IPS DF 4.7 (cell line): ENCODE data around the gene VPS26C.
"Not testable (repeated sequence)": the region's sequence is repeated elsewhere in the genome, so short reads cannot be mapped to it uniquely, and the experiment has no call there.

ENCODE experiments used
- DNase-seq: peaks from one replicate; pipeline ENCODE4 v3.0.0-alpha.2; 2013; ENCODE audit warnings: low spot score; ENCODE audit errors: extremely low read depth

Gene VPS26C

GRCh38 chr21:37267269-37268185 lies at the start of gene VPS26C:
Gene VPS26C, minus strand, starts transcription at chr21:37267334. Its CDS starts 40 bp downstream, at chr21:37267294.
- peak; percentile 96 for DNase-seq

- DNase-seq, result not testable (repeated sequence)
Measured at GRCh38 chr21:37316072-37316471, 48.9 kb upstream of the VPS26C start.

GRCh38 chr21:37300114-37300751 lies 33.1 kb upstream of the VPS26C start:
- DNase-seq, result no peak

- DNase-seq, result no peak
Measured at GRCh38 chr21:37297364-37297763, 30.2 kb upstream of the VPS26C start.

GRCh38 chr21:37294679-37295078 lies 27.5 kb upstream of the VPS26C start:
- DNase-seq, result no peak

GRCh38 chr21:37292941-37293340 lies 25.8 kb upstream of the VPS26C start:
- no peak for DNase-seq

- no peak for DNase-seq
Measured at GRCh38 chr21:37292041-37292440, 24.9 kb upstream of the VPS26C start.

GRCh38 chr21:37283191-37283710 lies 16.1 kb upstream of the VPS26C start:
- DNase-seq, result not testable (repeated sequence)

GRCh38 chr21:37282602-37283001 lies 15.5 kb upstream of the VPS26C start:
- DNase-seq, result not testable (repeated sequence)

- DNase-seq, result no peak
Measured at GRCh38 chr21:37281993-37282392, 14.9 kb upstream of the VPS26C start.

- no peak for DNase-seq
Measured at GRCh38 chr21:37281579-37281978, 14.4 kb upstream of the VPS26C start.

GRCh38 chr21:37279271-37279670 lies 12.1 kb upstream of the VPS26C start:
- not testable (repeated sequence) for DNase-seq

- DNase-seq, result no peak
Measured at GRCh38 chr21:37278199-37278598, 11.1 kb upstream of the VPS26C start.

GRCh38 chr21:37276377-37276776 lies 9.2 kb upstream of the VPS26C start:
- no peak for DNase-seq

- DNase-seq, result no peak
Measured at GRCh38 chr21:37273911-37274690, 7.0 kb upstream of the VPS26C start.

GRCh38 chr21:37273440-37273839 lies 6.3 kb upstream of the VPS26C start:
- DNase-seq, result no peak

GRCh38 chr21:37272897-37273296 lies 5.8 kb upstream of the VPS26C start:
- DNase-seq, result no peak

- no peak for DNase-seq
Measured at GRCh38 chr21:37270576-37271365, 3.6 kb upstream of the VPS26C start.

- no peak for DNase-seq
Measured at GRCh38 chr21:37269481-37269880, 2.3 kb upstream of the VPS26C start.

GRCh38 chr21:37268186-37268503 lies 1.0 kb upstream of the VPS26C start:
- no peak for DNase-seq
